Left renal cortex interstitium (tissue), 4 donors: ENCODE measurements around the gene INCA1. TPM values are rescaled to one million over a fixed set of nuclear protein-coding genes. Genes with fewer than 3 reads are reported as not detected.

ENCODE experiments used
- DNase-seq, 4 donors: peaks; one replicate each; pipeline ENCODE4 v3.0.0-alpha.2; 2013; ENCODE audit warnings: low read depth in 4 of 4, low spot score in 2 of 4, missing footprints in 1 of 4
- polyA plus RNA-seq, 4 donors: library from polyadenylated mRNA; unstranded; fragments of 120-200 nt; gene quantifications; one replicate each; pipeline ENCODE4 v1.2.1, GENCODE V29; 2013; ENCODE audit not compliant: insufficient read length in 4 of 4

INCA1 gene
- polyA plus RNA-seq, 4 donors: 6.4 to 9.9 (median 8.5) TPM

GRCh38 chr17:4972752-4973151 lies 24.6 kb downstream of the INCA1 start:
- no peak for DNase-seq

GRCh38 chr17:4972322-4972721 lies 25.0 kb downstream of the INCA1 start:
- DNase-seq: no peak

DNA sequence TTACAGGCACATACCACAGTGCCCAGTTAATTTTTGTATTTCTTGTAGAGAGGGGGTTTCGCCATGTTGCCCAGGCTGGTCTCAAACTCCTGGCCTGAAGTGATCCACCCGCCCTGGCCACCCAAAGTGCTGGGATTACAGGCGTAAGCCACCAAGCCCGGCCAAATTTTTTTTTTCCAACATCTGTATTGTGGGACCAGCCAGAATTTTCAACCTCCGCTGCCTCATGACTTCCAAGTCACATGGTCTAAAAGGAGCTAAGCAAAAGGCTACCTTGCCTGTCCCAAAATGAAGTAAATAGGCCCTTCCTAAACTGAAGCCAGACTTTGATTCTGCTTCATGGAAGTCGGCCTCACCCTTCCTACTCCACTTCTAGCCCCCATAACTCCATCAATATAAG lies 25.5 kb downstream of the INCA1 start:
- DNase-seq: no peak

DNA sequence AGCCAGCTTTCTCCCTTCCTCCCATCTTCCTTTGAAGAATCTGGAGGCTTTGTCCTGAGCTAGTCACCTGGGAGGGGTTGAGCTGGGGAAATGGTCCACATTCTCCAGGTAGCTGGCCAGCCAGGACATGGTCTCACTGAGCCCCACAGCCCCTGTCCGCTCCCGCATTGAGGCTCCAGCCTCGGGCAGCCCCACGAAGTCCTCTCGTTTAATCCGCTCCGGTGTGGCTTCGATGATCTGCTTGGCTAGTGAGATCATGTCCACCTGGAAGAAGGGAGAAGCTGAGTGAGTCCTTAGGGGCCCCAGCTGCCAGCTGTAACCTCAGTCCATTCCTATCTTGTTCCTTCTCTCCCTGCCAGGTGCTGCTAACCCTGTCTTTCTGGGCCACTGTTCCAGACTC lies 27.0 kb downstream of the INCA1 start:
- no peak for DNase-seq

- no peak for DNase-seq
These were observed 27.7 kb downstream of the INCA1 start for GRCh38 chr17:4969551-4970173.

DNA sequence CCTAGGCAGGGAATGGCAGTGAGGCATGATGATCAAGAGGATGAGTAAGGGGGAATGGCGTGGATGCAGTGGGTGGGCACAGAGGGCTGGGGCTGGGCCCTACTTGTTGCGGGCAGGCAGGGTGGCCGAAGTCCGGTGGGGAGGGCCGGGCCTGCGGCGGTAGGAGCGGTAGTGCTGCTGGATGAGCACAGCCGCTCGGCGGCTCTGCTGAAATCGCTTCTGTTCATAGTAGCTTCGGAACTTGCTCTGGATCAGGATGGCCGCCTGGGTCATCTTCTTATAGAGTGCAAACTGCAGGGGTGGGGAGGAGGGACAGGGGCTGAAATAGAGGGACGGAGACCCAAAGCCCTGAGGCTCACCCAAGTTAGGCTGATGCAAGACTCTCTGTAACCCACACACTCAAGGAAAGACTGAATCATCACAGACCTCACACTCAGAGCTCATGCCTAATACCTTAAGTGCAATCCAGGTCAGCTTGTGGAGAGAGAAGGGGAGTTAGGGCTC lies 28.2 kb downstream of the INCA1 start:
- DNase-seq: no peak

DNA sequence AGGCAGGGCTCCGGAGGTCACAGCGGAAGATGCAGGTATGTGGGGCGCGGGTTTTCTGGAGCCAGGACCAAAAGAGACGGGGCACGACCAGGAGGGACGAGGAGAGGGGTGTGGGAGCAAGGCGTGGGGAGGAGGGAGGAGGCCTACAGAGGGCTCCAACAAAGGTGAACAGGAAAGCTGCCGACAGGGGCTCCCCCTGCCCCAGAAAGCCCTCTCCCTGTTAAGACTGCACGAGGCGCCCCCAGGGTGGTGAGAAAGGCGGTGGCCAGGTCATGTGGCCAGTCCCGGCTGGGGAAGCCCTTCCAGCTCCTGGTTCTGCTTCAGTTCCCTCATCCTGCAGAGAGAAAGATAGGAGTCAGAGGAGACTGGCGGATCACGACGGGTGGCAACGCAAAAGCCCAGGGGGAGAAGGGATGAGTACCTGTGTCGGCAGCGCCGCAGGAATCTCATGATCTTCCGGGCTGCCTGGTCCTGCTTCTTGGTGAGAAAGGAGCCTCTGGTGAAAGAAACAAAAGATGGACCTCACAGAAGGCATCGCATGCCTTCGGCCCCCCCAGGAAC lies 28.8 kb downstream of the INCA1 start:
- DNase-seq: peak in 1 of 4 donors; percentile 27

- peak; percentile 93 to 99 (median 99) for DNase-seq
These were observed 29.5 kb downstream of the INCA1 start, which contains the start of gene SPAG7 for GRCh38 chr17:4967539-4968485. Gene SPAG7 (minus strand): TSS chr17:4967817. CDS start chr17:4967804, 13 bp downstream.

- DNase-seq: peak; percentile 98 to 100 (median 99)
These were observed 30.3 kb downstream of the INCA1 start for GRCh38 chr17:4966844-4967538.

GRCh38 chr17:4965311-4965986 lies 31.9 kb downstream of the INCA1 start:
- no peak for DNase-seq

GRCh38 chr17:4960279-4960922 lies 36.9 kb downstream of the INCA1 start:
- DNase-seq: no peak

DNA sequence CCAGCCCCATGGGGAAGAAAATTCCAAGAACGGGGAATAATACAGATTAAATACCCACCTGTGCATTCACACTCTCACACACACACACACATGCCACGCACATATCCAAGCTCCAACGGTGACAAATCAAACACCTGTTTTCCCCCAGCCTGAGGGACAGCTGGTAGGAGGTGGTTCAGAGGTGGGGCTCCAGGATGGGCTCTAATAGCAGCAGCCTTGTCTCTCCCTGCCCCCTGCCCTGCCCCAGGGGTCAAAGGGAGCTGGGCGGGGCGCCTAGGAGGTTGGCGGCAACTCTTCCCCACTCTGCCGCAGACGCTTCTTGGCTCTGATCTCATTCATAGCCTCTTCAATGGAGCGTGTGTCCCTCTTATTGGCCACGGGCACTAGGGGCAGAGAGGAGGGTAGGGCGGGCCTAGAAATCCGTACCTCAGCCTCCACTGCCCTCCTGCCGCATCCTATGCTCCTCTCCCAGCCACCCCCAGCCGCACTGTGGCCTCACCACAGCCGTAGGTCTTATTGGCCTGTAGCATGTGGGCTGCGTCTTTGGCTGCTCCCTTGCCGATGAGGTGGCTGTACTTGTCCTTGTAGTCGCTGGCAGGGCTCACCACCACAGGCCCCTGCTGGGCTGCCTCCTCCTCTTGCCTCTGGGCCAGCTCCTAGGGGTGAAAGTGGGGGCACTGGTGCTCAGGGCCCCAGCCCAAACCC lies 37.9 kb downstream of the INCA1 start:
- no peak for DNase-seq

- DNase-seq: no peak
These were observed 39.2 kb downstream of the INCA1 start for GRCh38 chr17:4958102-4958501.

DNA sequence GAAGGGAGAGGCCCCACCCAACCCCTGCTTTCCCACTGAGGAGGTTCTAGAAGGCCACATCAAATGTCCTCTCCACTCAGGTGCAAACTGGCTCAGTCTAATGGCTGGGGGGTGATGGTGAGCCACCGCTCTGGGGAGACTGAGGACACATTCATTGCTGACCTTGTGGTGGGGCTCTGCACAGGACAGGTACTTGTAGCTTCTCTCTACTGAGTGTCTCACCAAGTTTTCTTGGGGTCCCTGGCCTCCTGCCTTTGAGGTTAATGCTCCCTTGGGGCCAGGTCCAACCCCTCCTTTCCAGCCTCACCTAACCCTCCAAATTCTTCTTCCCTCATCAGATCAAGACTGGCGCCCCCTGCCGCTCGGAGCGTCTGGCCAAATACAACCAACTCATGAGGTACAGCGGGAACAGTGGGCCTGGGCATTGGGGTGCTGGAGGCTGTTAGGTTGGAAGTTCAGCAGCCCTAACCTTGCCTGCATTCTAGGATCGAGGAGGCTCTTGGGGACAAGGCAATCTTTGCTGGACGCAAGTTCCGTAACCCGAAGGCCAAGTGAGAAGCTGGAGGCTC lies 40.7 kb downstream of the INCA1 start:
- DNase-seq: no peak

DNA sequence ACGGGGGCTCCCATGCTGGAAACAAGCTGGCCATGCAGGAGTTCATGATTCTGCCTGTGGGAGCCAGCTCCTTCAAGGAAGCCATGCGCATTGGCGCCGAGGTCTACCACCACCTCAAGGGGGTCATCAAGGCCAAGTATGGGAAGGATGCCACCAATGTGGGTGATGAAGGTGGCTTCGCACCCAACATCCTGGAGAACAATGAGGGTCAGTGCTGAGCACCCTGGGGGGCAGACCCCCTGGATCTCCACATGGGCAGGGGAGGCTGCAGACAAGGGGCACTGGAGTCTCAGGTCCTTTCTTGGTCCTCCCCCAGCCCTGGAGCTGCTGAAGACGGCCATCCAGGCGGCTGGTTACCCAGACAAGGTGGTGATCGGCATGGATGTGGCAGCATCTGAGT lies 42.2 kb downstream of the INCA1 start:
- DNase-seq: no peak

- DNase-seq: no peak
These were observed 43.8 kb downstream of the INCA1 start for GRCh38 chr17:4953451-4953961.

DNA sequence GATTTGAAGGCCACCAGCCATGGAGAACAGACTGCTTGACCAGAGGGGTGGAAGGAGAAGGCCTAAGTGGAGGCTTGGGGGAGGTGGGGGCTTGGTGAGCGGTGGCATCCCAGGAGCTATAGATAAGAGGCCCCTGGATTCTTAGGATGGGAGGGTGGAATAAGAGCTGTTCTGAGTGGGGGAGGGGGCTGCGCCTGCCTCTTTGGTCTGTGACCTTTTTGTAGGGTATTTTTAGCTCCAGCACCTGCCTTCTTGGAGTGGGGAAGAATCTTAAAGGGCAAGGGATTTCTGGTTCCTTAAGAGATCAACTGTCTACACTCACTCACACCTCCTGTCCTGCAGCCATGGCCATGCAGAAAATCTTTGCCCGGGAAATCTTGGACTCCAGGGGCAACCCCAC lies 45.8 kb downstream of the INCA1 start:
- DNase-seq: no peak

DNA sequence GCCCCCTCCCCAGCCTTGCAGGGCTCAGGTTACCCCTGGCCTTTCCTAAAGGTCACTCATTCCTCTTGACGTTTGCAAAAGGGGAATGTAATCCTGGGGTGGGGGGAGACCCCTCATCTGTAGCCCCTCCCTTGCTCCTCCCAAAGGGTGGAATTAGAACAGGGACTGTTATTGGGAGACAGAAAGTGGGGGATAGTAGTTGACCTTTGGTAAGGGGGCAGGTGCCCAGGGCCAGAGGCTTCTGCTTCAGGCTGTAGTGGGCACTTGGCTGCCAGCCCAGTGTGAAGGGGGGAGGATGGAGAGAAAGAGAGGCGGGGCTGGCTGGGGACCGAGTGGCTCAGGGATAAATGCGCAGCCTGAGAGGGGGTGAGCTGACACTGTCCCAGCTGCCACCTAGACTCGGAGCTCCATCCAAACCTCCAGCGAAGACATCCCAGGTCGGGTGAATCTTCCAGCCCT lies 46.5 kb downstream of the INCA1 start, which contains the start of gene ENO3:
ENO3 (plus strand) TSS at position 374 of the 459 bp plus-strand sequence. CDS start 711 bp downstream, outside the sequence.
- no peak for DNase-seq
